HS-5 (cell line): ENCODE data around the gene IL23R.

Experiments
- DNase-seq: peaks from one replicate; pipeline ENCODE4 v3.0.0-alpha.2; 2012; ENCODE audit warnings: low read depth

IL23R gene

DNA sequence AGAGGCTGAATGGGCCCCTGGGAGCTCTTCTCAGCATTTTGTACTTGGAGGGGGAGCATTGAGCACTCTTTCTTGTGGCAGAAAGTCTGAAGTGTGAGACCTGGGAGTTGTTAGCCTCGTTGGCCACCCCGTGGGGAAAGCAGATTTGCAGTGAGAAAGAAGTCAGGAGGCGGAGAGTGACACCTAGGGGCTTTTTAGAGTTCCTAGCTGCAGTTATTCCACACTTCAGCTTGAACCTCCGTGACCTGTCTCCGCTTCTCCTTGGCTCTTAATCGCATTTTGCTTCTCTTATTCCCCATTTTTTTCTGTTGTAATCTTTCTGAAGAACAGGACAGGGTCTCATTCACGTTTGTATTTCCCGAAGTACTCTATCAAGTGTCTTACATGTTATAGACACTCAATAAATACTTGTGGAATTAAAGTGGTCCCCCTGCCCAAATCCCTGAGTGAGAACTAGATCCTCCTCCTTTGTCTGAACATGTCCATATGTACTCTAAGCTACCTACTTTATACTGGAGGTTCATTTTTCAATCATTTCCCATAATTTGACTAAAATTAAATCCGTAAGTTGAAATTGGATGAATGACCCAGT, 17.0 kb upstream of the IL23R start:
- DNase-seq = peak; percentile 47

DNA sequence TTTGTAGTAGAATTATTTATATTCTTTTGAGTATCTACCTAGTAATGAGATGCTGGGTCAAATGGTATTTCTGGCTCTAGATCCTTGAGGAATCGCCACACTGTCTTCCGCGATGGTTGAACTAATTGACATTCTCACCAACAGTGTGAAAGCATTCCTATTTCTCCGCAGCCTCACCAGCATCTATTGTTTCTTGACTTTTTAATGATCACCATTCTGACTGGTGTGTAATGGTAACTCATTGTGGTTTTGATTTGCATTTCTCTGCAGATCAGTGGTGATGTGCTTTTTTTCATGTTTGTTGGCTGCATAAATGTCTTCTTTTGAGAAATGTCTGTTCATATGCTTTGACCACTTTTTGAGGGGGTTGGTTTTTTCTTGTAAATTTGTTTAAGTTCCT, 15.3 kb upstream of the IL23R start:
- no peak for DNase-seq

DNA sequence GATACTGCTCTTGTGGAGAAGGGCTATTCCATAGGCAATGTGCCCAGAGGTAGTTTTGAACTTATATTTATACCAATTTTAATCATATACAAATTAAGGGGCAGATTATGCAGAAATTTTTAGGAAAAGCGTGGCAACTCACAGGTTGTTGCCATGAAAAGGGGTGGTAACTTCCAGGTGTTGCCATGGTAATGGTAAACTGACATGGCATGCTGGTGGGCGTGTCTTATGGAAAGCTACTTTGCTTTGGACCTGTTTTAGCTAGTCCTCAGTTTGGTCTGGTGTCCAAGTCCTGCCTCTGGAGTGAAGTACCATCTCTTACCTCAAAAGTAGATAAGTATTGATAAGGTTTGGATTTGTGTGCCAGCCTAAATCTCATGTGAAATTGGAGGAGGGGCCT, 7.9 kb upstream of the IL23R start:
- no peak for DNase-seq

DNA sequence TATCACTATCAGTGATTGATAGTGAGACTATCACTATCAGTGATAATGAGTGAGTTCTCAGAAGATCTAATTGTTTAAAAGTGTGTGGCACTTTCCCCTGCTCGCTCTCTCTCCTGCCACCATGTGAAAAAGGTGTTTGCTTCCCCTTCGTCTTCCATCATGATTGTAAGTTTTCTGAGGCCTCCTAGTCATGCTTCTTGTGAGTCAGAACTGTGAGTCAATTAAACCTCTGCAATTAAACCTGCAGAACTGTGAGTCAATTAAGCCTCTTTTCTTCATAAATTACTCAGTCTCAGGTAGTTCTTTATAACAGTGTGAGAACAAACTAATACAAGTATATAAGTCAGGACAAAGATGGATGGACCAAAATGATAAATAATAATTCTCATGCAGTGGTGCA, 7.0 kb upstream of the IL23R start:
- DNase-seq = no peak

DNA sequence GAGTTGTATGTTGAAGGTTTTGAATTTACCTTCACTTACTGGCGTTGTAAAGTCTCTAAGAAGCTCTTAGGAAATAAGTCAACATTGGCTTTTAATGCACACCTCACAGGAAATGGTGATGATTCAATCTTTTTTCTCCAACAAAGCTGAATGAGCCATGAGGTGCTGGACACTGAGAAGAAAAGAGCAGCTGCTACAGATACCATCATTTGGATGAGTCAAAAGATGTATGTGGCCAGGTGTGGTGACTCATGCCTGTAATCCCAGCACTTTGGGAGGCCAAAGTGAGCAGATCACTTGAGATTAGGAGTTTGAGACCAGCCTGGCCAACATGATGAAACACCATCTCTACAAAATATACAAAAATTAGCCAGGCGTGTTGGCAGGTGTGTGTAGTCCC, 3.3 kb upstream of the IL23R start:
- DNase-seq = peak; percentile 59

DNA sequence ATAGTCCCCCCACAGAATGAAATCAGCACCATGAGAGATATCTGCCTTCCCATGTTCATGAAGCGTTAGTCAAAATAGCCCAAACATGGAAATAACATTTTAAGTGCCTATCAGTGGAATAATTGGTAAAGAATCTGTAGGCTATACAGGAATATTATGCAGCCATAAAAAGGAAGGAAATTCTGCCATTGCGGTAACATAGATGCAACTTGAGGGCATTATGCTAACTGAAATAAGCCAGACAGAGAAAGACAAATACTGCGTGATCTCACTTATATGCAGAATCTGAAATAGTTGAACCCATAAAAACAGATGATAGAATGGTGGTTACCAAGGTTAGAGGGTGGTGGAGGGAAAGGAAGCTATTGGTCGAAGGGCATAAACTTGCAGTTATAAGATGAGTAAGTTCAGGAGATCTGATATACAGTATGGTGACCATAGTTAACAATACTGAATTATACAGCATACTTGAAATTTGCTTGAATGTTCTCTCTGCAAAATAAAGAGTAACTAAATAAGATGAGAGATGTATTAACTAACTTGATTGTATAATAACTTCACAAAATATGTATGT, 699 bp upstream of the IL23R start:
- DNase-seq = no peak

DNA sequence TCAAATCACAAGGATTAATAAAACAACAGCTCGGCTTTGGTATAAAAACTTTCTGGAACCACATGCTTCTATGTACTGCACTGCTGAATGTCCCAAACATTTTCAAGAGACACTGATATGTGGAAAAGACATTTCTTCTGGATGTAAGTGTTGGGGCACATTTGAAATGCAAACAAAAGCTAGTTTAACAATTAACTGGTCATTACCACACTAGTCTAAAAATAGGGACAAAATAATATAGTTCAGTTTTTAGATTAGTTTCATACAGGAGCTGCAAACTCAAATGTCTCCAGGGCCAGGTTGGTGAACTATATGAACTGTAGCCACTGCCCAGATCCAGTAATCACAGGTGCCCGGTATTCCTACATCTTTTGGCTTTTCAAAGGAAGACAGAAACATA, 3.2 kb downstream of the IL23R start:
- DNase-seq = no peak

DNA sequence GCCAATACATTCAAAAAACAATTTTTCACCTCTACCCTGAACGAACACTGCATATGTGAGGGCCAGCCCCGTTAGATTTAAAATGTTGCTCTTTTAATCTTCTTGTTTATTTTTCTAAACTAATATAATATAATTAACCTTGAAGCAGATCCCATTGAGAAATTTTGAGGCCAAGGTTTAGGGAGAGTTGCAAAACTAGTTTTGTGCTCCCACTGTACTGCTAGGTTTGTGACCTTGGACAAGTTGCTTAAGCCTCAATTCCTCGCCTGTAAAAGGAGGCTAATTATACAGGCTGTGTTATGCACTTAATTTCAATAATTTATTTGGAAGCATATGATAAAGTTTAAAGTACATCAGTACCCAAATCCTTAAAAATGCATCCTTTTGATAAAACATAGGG, 3.7 kb downstream of the IL23R start:
- DNase-seq = no peak

DNA sequence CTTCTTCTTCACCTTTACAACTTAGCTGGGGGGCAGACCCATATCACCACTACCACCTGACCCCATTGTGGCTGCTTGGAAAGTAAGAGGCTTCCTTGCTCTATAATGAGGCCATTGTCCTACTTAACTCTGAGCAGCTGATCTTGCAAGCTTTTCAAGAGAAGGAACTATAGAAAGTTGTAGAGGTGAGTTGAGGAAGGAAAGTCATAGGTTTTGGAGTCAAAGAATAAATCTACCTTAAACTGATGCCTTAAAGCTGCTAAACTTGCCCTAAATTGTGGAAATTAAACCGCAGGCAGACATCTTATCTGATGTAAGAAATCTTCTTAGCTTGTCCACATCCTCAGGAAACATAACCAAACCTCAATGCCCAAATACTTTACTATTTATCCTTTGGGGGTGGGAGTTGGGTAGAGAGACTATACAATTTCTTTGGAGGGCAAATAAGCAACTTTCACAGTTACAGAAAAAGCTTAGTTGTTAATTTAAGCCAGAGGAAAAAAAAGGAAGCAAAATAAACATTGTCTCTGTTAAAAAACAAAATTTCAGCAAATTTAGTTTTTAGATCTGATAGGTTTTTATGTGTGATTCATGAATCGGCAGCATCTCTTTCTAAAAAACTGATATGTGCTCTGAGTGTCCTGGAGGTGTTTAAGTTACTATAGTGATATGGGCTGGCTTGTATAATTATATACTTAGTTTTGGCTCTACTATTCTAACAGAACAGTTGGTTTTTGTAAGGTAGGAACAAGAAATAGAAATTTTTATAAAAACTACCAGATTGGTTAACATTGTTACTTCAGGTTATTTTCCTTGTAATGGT, 4.7 kb downstream of the IL23R start:
- no peak for DNase-seq

DNA sequence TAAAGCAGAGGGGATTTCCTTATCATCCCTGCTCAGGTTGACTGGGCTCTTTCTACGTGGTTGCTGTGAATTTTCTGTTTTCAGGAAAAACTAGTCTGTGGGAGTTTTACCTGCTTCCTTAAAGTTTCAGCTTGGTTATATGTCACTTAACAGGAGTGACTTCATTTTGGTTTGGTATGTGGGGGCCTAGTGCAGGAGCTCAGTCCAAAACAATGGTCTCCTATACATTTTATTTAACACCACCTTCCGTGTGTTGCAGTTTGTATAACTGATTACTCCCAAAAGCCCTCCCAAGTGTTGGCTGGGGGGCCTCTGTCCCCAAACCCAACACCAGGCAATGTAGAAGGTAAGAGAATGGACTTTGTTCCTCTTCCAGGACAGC, 5.3 kb downstream of the IL23R start:
- no peak for DNase-seq

DNA sequence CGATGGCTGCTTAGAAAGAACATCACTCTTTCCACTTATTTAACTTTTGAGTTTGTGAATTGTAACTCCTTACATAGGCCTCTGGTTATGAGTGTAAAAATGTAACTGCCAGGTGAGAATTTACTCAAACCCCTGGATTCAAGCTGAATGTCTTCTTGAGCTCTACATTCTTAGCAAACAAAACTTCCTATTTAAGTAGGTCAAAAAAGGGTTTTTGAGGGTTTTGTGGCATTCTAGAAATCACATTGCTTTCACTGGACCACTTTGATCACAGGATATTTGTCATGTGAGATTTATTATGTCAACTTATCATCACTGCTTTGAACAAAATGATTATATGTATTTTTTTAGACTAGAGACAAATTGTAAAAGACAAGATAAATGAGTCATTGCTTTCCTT, 5.7 kb downstream of the IL23R start:
- no peak for DNase-seq

DNA sequence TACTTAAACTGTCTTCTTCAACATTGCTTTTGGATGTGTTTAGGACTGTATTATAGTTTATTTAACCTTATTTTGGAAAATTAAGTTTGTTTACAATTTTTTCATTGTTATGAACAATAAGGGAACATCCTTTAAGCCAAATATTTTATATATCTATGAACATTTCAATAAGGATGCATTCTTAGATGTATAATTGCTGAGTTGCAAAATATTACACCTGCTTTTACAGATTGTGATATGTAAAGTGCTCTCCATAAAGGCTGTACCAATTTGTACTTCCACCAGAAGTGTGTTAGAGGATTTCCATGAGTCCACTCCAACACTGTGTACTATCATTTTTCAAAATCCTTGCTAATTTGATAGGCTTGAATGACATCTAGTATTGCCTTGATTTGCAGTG, 7.7 kb downstream of the IL23R start:
- DNase-seq = no peak

DNA sequence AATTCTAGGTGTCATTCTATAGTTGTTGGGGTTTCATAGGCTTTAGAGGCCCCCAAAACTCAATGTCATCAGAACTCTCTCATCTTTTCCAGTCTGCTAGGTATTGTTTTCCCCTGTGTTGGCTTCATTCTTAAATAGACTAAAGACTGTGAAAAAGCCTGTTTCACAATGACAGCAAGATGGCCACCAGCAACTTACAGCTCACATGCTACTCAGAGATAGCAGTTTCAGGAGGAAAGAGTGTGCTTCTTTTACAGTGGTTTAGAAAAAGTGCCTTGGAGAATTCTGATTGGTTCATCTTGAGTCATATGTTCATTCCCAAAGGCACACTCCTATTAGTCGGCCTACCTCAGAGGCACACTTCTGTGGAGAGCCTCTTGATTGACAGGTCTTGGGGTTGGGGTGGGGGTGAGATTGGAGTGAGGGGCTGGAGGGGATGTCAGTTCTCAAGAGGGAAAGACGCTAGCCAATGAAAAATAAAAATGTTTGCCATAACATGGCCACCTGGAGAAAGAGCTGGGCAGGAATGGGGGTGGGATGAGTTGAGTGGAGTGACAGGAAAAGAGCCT, 8.5 kb downstream of the IL23R start:
- no peak for DNase-seq

DNA sequence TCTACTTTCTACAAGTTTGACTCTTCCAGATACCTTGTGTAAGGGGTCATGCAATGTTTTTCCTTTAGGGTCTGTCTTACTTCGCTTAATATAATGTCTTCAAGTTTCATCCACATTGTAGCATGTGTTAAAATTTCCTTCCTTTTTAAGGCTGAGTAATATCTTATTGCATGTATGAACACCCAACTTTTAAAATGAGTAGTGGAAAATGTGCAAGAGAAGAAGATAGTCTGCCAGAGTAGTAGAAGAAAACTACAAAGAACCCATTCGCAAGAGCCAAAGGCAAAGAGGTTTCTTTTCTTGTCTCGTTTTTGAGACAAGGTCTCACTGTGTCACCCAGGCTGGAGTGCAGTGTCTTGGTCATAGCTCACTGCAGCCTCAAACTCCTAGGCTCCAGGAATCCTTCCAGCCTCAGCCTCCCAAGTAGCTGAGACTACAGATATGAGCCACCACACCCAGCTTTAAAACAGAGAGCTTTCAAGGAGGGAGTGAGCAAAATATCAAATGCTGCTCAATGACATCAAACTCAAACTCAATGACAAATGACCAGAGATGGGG, 9.4 kb downstream of the IL23R start:
- DNase-seq = no peak

DNA sequence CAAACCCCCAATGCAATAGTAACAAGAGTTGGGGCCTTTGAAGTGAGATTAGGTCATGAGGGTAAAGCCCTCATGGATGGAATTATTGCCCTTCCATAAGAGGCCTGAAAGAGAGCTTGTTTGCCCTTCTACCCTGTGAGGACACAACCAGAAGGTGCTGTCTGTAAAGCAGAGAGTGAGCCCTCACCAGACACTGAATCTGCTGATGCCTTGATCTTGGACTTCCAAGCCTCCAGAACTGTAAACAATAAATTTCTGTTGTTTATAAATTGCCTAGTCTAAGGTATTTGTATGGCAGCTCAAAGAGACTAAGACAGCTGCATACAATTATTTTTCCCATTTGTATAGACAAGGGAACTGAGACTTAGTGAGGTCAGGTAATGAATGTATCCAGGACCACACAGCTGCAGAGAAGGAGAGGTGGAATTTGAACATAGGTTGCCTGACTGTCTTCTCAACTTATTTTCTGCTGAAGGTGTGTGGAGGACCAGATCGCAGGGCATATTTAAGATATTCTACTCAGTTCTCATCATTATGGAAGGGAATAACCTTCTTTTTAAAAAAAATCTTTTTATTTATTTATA, 18.7 kb downstream of the IL23R start:
- no peak for DNase-seq

DNA sequence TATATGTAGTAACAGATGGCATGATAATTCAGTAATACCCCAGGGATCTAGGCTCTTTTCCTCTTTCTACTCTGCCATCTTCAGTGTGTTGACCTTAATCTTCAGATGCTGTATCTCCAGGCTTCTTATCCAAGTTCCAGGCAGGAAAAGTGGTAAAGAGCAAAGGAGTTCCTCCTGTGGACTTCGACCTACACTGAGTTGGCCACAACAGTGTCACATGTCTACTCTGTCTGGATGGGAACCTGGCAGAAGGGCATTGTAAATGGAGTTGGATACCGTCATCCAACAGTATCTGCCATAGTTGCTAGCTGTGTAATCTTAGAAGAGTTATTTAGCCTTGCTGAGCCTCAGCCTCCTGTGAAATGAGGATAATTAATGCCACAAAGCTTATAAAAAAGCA, 21.9 kb downstream of the IL23R start:
- no peak for DNase-seq

DNA sequence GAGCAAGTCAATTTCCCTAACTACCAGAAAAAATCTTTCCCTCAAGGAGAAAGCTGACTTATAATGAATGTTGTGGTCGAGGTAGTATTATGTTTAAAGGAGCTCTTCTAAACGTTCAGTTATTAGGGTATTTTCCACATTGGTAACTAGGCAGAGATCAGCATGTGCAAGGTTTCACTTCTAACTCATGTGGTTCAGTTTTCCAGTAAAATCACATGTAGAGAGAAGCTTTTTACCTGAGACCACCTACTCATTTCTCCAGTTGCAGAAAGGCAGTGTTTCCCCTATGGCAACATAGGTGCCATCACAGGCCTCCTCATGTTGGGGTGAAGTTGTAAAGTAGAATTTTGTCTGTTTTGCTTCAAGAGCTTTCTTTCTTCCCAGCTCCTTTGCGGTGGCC, 23.7 kb downstream of the IL23R start:
- DNase-seq = no peak

DNA sequence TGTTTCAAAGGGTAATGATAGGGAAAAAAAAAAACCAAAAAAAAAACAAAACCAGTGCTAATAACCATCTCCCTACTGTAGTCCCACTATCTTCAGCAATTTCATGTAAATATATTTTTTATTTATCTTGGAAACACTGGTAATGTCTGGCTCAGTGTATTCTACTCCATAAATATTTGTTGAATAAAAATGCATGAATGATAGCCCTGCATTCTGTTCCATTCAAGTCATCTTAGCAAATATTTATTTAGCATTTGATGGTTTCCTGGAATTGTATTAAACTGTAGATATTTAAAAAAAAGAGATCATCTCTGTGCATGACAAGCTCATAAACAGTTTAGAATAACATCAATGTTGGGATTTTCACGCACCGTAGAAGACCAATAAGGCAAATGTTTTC, 24.2 kb downstream of the IL23R start:
- no peak for DNase-seq

DNA sequence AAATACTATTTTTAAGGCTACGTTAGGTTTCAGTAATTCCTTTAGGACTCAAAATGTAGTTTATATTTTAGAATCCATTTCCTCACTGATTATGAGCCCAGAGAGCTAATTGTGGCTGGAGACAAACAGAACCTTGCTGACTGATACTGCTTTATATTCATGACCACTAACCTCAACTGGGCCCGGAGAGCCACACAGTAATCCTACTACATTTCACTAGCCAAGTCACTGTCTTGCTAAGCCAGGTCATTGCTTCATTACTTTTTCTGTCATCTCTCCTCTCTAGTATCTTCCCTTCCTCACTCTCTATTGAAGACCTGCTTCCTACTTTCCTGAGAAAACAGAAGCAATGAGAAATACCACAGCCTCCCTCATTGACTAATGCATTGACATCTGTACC, 24.7 kb downstream of the IL23R start:
- no peak for DNase-seq

DNA sequence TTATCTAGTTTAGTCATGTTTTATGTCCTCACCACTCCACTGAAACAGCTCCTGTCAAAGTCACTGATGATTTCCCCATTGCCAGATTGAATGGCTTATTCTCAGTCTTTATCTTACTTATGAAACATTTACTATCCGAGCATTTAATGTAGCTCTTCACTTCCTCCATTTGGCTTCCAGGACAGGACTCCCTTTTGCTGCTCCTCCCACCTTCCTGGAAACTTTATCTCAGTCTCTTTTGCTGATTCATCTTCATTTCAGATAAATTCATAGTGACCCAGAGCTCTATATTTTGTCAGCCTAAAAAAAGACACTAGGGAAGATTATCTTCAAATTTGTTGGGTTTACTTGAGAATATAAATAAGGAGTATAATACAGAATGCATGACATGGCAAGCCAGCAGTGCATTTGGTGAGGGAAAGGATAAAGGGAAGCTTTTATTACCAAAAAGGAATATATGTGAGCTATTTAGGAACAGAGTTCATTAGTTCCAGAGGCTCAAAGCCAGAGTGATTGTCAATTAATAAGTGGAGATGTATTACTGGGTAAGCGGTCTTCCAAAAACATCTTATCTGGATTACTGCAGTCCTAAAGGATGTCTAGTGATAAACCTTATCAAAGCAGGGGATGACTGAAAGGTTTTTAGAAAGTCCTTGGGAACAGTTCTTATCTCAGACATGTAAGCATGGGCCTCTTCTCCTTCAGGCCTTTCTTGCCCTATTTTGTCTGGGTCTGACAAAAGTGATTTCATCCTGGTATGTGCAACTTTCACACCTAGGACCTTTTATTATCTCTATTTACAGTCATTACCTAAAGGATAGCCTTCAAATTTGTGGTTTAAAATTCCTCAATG, 25.6 kb downstream of the IL23R start:
- no peak for DNase-seq

DNA sequence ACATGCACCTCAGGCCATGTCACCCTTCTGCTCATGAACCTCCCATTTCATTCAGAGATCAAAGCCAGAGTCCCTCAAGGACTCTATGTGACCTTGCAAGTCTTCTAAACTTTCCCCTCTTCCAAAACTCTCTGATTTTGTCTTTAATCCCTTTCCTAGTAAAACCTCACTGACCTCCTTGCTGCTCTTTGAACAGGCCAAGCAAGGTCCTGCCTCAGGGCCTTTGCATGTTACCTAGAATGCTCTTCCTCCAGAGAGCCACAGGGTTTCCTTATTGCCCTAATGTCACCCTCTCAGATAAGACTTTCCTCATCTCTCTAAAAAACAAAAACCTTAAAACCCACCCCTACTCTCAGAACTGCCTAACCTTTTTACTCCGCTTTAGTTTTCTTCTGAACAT, 26.6 kb downstream of the IL23R start:
- DNase-seq = no peak

DNA sequence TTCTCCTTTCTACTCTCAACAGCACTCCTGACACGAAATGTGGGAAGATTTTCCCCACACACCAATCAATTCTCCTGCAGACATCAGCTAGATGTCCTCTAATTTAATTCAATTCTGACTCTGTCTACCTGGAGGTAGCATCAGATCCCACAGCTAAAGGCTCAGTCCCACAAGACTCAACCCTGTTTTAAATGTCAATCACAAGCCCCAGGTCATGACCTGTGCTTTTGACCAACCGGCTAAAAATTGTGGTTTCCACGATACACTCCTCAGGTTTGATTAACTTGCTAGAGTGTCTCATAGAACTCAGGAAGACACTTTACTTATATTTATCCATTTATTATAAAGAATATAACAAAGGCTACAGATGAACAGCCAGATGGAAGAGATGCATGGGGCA, 27.4 kb downstream of the IL23R start:
- no peak for DNase-seq
